Trophoblast cell (in vitro differentiated cells and primary cell): ENCODE measurements around the gene BAZ1B.

Experiments
- DNase-seq, 2 donors: peaks; one replicate each; pipeline ENCODE4 v3.0.0-alpha.2; 2016
- H2AFZ ChIP-seq: 2 replicates; pipeline ENCODE4 v1.6.1; 2013; ENCODE audit warnings: low read length, moderate library complexity, mild to moderate bottlenecking; ENCODE audit not compliant: insufficient read depth, poor library complexity
- H2AK5ac ChIP-seq: 2 replicates; pipeline ENCODE4 v1.6.1; 2013; ENCODE audit warnings: mild to moderate bottlenecking, low read length
- H2BK120ac ChIP-seq: 2 replicates; pipeline ENCODE4 v1.6.1; 2013; ENCODE audit warnings: low read length, mild to moderate bottlenecking, moderate library complexity; ENCODE audit not compliant: insufficient read depth, poor library complexity
- H2BK12ac ChIP-seq: 2 replicates; pipeline ENCODE4 v1.6.1; 2013; ENCODE audit warnings: mild to moderate bottlenecking, low read length, moderate library complexity
- H2BK5ac ChIP-seq: 2 replicates; pipeline ENCODE4 v1.6.1; 2013; ENCODE audit warnings: low read length, low read depth, moderate library complexity, mild to moderate bottlenecking; ENCODE audit not compliant: poor library complexity
- H3K14ac ChIP-seq: 2 replicates; pipeline ENCODE4 v1.6.1; 2013; ENCODE audit warnings: mild to moderate bottlenecking, low read length
- H3K18ac ChIP-seq: 2 replicates; pipeline ENCODE4 v1.6.1; 2013; ENCODE audit warnings: mild to moderate bottlenecking, low read length
- H3K23ac ChIP-seq: 2 replicates; pipeline ENCODE4 v1.6.1; 2013; ENCODE audit warnings: low read length
- H3K27ac ChIP-seq: 2 replicates; pipeline ENCODE4 v1.5.1; 2013; ENCODE audit warnings: low read depth, mild to moderate bottlenecking, inconsistent platforms, low read length, moderate library complexity
- H3K27me3 ChIP-seq: 2 replicates; pipeline ENCODE4 v1.6.1; 2013; ENCODE audit warnings: inconsistent platforms, mild to moderate bottlenecking, low read length, moderate library complexity; ENCODE audit not compliant: insufficient read depth
- H3K36me3 ChIP-seq, 2 experiments: 1 replicate in 1 of 2; 2 replicates in 1 of 2; pipeline ENCODE4 v1.6.1; 2013; ENCODE audit warnings: low read length in 2 of 2, mild to moderate bottlenecking in 2 of 2, moderate library complexity in 1 of 2; ENCODE audit not compliant: insufficient read depth in 2 of 2, control insufficient read depth in 1 of 2
- H3K4ac ChIP-seq: 2 replicates; pipeline ENCODE4 v1.6.1; 2013; ENCODE audit warnings: low read depth, mild to moderate bottlenecking, low read length, moderate library complexity
- H3K4me1 ChIP-seq, 2 experiments: 1 replicate in 1 of 2; 2 replicates in 1 of 2; pipeline ENCODE4 v1.6.1; 2013; ENCODE audit warnings: low read length in 2 of 2, mild to moderate bottlenecking in 2 of 2, moderate library complexity in 1 of 2; ENCODE audit not compliant: insufficient read depth in 2 of 2, control insufficient read depth in 1 of 2
- H3K4me2 ChIP-seq: 2 replicates; pipeline ENCODE4 v1.6.1; 2013; ENCODE audit warnings: inconsistent platforms, mild to moderate bottlenecking, low read length, moderate library complexity
- H3K4me3 ChIP-seq: 2 replicates; pipeline ENCODE4 v1.5.1; 2013; ENCODE audit warnings: mild to moderate bottlenecking, low read depth, low read length, inconsistent platforms
- H3K79me1 ChIP-seq: one replicate; pipeline ENCODE4 v1.6.1; 2013; ENCODE audit warnings: low read length
- H3K79me2 ChIP-seq: 2 replicates; pipeline ENCODE4 v1.6.1; 2013; ENCODE audit warnings: low read length, mild to moderate bottlenecking; ENCODE audit not compliant: control insufficient read depth, insufficient read depth, poor library complexity
- H3K9ac ChIP-seq: 2 replicates; pipeline ENCODE4 v1.6.1; 2013; ENCODE audit warnings: mild to moderate bottlenecking, low read length
- H3K9me3 ChIP-seq: 2 replicates; pipeline ENCODE4 v1.6.1; 2013; ENCODE audit warnings: low read depth, mild to moderate bottlenecking, control low read depth, inconsistent platforms, low read length; ENCODE audit not compliant: insufficient read depth
- H4K12ac ChIP-seq: 2 replicates; pipeline ENCODE4 v1.6.1; 2013; ENCODE audit warnings: low read depth, mild to moderate bottlenecking, low read length, moderate library complexity
- H4K8ac ChIP-seq: 2 replicates; pipeline ENCODE4 v1.6.1; 2013; ENCODE audit warnings: low read depth, mild to moderate bottlenecking, low read length, moderate library complexity
- H4K91ac ChIP-seq: one replicate; pipeline ENCODE4 v1.6.1; 2013; ENCODE audit warnings: low read depth, mild to moderate bottlenecking, low read length, moderate library complexity
- WGBS: extraction: QIAGEN DNeasy Blood & Tissue Kit; methylation state at CpG from one replicate; pipeline ENCODE4 v1.1.7; 2013; ENCODE audit warnings: missing lambda C conversion rate; ENCODE audit not compliant: insufficient read length, insufficient coverage; ENCODE audit errors: extremely low coverage; 5-methylcytosine and 5-hydroxymethylcytosine counted together

The BAZ1B gene

DNA sequence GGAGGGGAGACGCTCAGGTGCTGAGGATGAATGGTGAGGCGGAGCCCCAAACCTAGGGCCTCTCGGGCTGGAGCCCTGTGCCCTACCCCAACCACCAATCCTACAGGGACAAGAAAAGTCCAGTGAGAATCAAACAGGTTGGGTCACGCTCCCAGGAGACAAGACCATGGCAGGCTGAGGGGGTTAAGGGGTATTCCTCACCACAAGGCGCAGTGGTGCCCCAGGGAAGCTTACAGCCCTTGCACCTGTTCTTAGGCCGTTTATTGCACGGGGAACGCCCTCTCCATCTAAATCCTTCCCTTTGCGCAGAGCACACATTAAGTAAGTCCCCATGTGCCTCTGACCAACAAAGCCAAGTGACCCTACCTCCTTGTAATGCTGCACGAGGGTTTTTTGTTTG, 85.0 kb downstream of the BAZ1B start:
- H2BK120ac ChIP-seq: no peak overlapping the region
- no peak overlapping the region for H4K12ac ChIP-seq
- H3K4me3 ChIP-seq: no peak overlapping the region
- no peak overlapping the region for H3K23ac ChIP-seq
- no peak overlapping the region for H3K4ac ChIP-seq
- peaks cover 13% of the 10 kb centered on the region for H3K27me3 ChIP-seq
- H3K9me3 ChIP-seq: peaks cover 13% of the 10 kb centered on the region
- DNase-seq: no peak
- H2BK12ac ChIP-seq: no peak overlapping the region
- H3K9ac ChIP-seq: no peak overlapping the region
- no peak overlapping the region for H3K27ac ChIP-seq
- no peaks in the 10 kb centered on the region for H3K79me1 ChIP-seq
- no peak overlapping the region for H2AFZ ChIP-seq
- H2BK5ac ChIP-seq: no peak overlapping the region
- peaks cover 24 to 29% of the 10 kb centered on the region in 2 experiments for H3K36me3 ChIP-seq
- no peak overlapping the region for H2AK5ac ChIP-seq
- no peak overlapping the region for H3K18ac ChIP-seq
- H3K4me2 ChIP-seq: no peak overlapping the region
- H3K14ac ChIP-seq: no peak overlapping the region
- peaks cover 3 to 5% of the 10 kb centered on the region in 2 experiments for H3K4me1 ChIP-seq
- WGBS: no CpG with 5 or more reads among the region's 10 CpGs
- no peak overlapping the region for H4K91ac ChIP-seq
- H4K8ac ChIP-seq: no peak overlapping the region
- no peaks in the 10 kb centered on the region for H3K79me2 ChIP-seq

GRCh38 chr7:73436031-73436929, 85.8 kb downstream of the BAZ1B start:
- Histone ChIP-seq H2AFZ (no peak overlapping the region), H3K9ac (no peak overlapping the region), H2BK5ac (no peak overlapping the region), H3K4me3 (no peak overlapping the region), H3K27me3 (peaks cover 13% of the 10 kb centered on the region), H3K36me3 (peaks cover 19 to 21% of the 10 kb centered on the region in 2 experiments), H2BK120ac (no peak overlapping the region), H3K14ac (no peak overlapping the region), H3K4me2 (no peak overlapping the region), H4K8ac (no peak overlapping the region), H4K12ac (peak overlapping the region; percentile 20), H2AK5ac (no peak overlapping the region), H3K4me1 (peaks cover 3 to 5% of the 10 kb centered on the region in 2 experiments), H2BK12ac (no peak overlapping the region), H4K91ac (no peak overlapping the region), H3K9me3 (peaks cover 13% of the 10 kb centered on the region), H3K4ac (no peak overlapping the region), H3K18ac (no peak overlapping the region), H3K27ac (no peak overlapping the region), H3K79me1 (no peaks in the 10 kb centered on the region), H3K23ac (no peak overlapping the region), H3K79me2 (no peaks in the 10 kb centered on the region)
- DNase-seq: peak; percentile 50 to 66
- WGBS: no CpG with 5 or more reads among the region's 20 CpGs

DNA sequence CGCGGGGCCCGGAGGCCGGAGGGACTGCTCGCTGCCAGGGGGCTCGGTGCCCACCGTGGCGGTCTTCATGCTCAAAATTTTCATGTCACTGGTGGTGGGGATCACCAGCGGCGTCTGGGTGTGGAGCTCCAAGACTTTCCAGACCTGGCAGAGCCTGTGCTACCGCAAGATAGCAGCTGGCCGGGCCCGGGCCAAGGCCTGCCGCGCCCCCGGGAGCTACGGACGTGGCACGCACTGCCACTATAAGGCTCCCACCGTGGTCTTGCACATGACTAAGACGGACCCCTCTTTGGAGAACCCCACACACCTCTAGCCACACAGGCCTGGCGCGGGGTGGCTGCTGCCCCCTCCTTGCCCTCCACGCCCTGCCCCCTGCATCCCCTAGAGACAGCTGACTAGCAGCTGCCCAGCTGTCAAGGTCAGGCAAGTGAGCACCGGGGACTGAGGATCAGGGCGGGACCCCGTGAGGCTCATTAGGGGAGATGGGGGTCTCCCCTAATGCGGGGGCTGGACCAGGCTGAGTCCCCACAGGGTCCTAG, 86.6 kb downstream of the BAZ1B start:
- H2BK12ac ChIP-seq: no peak overlapping the region
- no peak overlapping the region for H3K18ac ChIP-seq
- H2AK5ac ChIP-seq: no peak overlapping the region
- H3K79me1 ChIP-seq: no peaks in the 10 kb centered on the region
- no peak overlapping the region for H4K12ac ChIP-seq
- no peak for DNase-seq
- no peak overlapping the region for H2AFZ ChIP-seq
- H3K27ac ChIP-seq: no peak overlapping the region
- H4K91ac ChIP-seq: no peak overlapping the region
- peaks cover 13% of the 10 kb centered on the region for H3K9me3 ChIP-seq
- H3K4ac ChIP-seq: no peak overlapping the region
- H3K27me3 ChIP-seq: peaks cover 13% of the 10 kb centered on the region
- H3K4me2 ChIP-seq: no peak overlapping the region
- no peak overlapping the region for H4K8ac ChIP-seq
- no peaks in the 10 kb centered on the region for H3K79me2 ChIP-seq
- H3K4me3 ChIP-seq: no peak overlapping the region
- no CpG with 5 or more reads among the region's 28 CpGs for WGBS
- H3K4me1 ChIP-seq: peaks cover 3 to 5% of the 10 kb centered on the region in 2 experiments
- no peak overlapping the region for H2BK5ac ChIP-seq
- H3K14ac ChIP-seq: no peak overlapping the region
- H3K9ac ChIP-seq: no peak overlapping the region
- H2BK120ac ChIP-seq: no peak overlapping the region
- peaks cover 16 to 18% of the 10 kb centered on the region in 2 experiments for H3K36me3 ChIP-seq
- H3K23ac ChIP-seq: no peak overlapping the region

GRCh38 chr7:73434701-73435069, 87.4 kb downstream of the BAZ1B start:
- Histone ChIP-seq H2BK120ac (no peak overlapping the region), H2BK5ac (no peak overlapping the region), H3K79me2 (no peaks in the 10 kb centered on the region), H3K18ac (no peak overlapping the region), H4K91ac (no peak overlapping the region), H4K8ac (no peak overlapping the region), H3K23ac (no peak overlapping the region), H3K4me1 (peaks cover 3 to 5% of the 10 kb centered on the region in 2 experiments), H4K12ac (no peak overlapping the region), H3K14ac (no peak overlapping the region), H3K79me1 (no peaks in the 10 kb centered on the region), H3K27ac (no peak overlapping the region), H3K4me3 (no peak overlapping the region), H3K9me3 (peaks cover 13% of the 10 kb centered on the region), H2BK12ac (no peak overlapping the region), H3K9ac (no peak overlapping the region), H3K27me3 (peaks cover 13% of the 10 kb centered on the region), H2AK5ac (no peak overlapping the region), H3K36me3 (peaks cover 8 to 11% of the 10 kb centered on the region in 2 experiments), H3K4ac (no peak overlapping the region), H3K4me2 (no peak overlapping the region), H2AFZ (no peak overlapping the region)
- DNase-seq: no peak
- WGBS: no CpG with 5 or more reads among the region's 26 CpGs
